ENCODE measurements around the gene FRMD5.

- TF ChIP-seq EZH2 (IDR thresholded peaks at IDR 0.05; ENCODE audit: borderline replicate concordance, insufficient read depth, low read depth, low read length, poor library complexity, severe bottlenecking) (no peak), CTCF (IDR thresholded peaks at IDR 0.05) (no peak)
These were observed 11.7 kb downstream of the FRMD5 start for GRCh38 chr15:44183363-44183762.
